Activated T-cell treated with anti-CD3 and anti-CD28 coated beads for 24 hours (primary cell): ENCODE data around the gene CRTAC1.

Experiments
- DNase-seq: peaks from one replicate; pipeline ENCODE4 v3.0.0-alpha.2; 2020; ENCODE audit warnings: low read depth

Gene CRTAC1, protein sequence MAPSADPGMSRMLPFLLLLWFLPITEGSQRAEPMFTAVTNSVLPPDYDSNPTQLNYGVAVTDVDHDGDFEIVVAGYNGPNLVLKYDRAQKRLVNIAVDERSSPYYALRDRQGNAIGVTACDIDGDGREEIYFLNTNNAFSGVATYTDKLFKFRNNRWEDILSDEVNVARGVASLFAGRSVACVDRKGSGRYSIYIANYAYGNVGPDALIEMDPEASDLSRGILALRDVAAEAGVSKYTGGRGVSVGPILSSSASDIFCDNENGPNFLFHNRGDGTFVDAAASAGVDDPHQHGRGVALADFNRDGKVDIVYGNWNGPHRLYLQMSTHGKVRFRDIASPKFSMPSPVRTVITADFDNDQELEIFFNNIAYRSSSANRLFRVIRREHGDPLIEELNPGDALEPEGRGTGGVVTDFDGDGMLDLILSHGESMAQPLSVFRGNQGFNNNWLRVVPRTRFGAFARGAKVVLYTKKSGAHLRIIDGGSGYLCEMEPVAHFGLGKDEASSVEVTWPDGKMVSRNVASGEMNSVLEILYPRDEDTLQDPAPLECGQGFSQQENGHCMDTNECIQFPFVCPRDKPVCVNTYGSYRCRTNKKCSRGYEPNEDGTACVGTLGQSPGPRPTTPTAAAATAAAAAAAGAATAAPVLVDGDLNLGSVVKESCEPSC

DNA sequence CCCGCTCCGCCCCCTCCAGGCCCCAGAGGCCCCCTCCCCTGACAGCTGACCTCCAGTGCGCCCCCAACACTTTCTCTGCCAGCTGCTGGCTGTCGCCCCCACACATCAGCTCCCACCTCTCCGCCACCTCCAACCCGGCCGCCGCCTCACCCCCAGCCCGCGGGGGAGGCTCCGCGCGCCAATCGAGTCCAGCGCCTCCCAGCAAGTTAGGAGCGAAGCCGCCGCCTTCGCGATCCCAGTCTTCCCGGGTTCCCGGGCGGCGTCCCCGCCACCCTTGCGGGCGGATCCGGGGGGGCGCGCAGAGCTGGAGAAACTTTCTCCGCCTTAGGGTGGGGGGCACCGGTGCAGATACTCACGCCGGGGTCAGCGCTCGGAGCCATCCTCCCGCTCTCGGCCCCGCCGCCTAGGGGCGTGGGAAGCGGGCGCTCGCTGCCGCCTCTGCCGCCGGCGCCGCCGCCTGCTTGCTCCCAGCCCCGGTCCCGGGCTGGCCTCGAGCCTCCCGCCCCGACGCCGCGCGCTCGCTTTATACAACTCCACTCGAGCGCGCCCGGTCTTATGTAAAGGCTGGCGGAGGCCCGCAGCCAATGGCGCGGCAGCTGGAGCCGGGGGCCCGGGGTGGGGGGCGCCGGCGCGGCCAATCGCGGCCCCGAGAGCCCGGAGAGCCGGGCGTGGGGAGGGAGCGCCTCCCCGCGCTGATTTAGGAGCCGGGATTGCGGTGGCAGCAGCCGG is at the start of gene CRTAC1:
CRTAC1 (minus strand) TSS at position 529 of the 729 bp plus-strand sequence; CDS start at position 380, 149 bp downstream.
- DNase-seq = no peak

DNA sequence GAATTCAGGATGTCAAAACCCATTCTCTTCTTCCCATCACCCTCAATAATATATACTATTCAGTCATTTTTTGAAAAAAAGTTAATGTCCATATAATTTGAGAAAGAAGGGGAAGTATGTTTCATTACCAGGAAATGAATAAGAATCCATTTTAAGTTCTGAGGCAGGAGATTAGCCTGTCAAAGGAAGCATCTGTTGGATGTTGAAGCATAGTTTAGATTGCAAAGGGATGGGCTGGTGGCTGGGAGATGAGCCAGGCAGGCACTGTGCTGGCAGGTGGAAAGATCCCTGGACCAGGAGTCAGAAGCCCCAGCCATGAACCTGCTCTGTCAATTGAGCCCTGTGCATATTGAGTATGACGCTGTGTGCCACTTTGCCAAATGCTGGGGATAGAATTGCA is 48.4 kb upstream of the CRTAC1 start:
- DNase-seq = no peak

DNA sequence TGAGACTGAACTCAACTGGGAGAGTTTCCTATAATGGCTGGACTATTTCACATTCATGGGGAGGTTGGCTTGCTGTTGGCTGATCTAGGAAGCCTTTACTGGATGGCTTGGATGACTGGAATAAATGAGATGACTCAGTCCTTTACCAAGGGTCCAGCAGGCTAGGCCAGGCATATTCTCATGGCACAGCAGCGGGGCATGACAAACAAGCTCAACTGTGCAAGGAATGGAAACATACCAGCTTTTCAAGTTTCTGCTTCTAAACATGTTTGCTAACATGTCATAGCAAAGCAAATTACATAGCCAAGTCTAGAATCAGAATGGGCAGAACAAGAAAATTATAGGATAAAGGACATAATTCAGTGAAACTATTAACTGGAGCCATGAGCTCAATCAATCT is 46.8 kb upstream of the CRTAC1 start:
- DNase-seq = no peak

DNA sequence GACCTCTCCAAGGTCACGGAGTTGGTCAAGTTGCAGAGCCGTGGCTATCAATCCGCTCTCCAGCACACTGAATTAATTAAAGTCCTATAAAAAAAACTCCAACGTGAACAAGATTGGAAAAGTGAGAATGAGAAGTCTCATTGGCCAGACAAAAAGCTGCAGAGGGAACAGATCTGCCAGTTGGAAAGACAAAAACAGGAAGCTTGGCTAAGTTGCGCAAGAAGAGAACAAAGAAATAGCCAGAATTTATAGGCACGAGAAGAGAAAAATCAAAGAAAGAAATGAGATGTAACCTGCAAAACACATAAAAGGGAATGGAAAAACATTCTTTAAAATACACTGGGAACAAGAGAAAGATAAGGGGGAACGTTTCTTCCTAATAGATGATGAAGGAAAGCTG is 45.7 kb upstream of the CRTAC1 start:
- DNase-seq = no peak

DNA sequence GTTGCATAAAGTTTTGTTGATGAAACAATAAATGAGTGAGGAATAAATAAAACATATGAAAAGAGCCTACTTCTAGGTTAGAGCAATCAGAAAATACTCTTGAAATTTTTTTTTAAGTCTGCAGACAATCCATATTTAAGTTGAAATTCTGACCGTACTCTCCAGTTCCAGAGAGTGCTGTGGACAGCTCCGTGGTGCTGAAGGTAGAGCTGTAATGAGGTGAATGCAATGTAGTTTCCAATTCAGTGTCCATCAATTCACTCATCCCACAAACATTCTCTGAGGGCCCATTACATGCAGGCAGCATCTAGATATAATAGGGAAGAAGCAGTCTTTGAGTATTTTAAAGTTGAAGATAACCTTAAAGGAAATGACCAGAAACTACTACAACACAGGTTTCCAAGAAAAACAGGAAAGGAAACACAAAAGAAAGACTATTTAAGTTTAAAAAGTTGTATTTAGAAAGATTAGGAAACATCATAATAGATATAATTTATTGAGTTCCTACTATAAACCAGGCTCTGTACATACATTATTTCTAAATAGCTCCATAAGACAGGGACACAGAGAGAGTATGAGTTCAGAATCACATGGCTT is 44.0 kb upstream of the CRTAC1 start:
- DNase-seq = no peak

DNA sequence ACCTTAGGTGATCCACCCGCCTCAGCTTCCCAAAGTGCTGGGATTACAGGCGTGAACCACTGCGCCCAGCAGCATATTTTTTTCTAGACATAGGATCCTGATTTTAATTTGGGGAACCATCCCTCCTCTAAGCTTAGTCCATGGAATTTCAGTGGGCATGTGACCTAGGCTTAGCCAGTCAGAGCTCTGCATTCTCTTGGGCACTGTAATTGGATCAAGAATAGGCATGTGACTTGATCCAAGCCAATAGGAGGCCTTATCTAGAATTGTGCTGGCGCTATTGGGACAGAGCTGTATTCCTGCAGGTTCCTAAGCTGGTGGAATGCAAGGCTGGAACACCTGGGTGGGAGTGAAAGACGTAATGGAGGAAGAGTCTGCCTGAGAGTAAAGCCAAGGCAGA is 36.7 kb upstream of the CRTAC1 start:
- DNase-seq = no peak

DNA sequence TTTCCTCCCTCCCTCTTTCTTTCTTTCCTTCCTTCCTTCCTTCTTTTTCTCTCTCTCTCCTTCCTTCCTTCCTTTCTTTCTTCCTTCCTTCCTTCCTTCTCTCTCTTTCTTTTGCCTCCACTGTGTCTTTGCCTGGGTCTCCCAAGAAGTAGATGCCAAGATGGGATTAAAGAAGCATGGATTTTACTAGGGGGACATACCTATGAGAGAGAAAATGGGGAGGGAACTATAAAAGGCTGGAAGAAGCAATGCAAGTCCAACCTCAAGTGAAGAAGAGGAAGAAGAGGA is 33.3 kb upstream of the CRTAC1 start:
- no peak for DNase-seq

DNA sequence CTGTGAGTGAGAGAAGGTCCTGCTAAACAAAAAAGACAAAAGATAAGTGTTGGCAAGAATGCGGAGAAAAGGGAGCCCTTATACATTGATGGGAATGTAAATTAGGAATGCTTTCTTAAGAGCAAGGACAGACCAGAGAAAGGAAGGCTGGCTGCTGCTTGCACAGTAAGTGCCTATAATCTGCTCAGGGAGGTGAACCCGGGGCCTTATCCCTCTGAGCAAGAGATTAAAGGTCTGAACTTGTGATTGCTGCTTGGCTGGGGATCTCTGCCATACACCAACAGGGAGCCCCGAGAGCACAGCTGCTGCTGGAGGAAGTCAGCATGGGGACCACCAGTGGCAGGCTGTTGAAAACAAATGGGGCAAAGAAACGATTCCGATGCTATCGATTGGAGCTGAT is 32.0 kb upstream of the CRTAC1 start:
- DNase-seq = no peak

DNA sequence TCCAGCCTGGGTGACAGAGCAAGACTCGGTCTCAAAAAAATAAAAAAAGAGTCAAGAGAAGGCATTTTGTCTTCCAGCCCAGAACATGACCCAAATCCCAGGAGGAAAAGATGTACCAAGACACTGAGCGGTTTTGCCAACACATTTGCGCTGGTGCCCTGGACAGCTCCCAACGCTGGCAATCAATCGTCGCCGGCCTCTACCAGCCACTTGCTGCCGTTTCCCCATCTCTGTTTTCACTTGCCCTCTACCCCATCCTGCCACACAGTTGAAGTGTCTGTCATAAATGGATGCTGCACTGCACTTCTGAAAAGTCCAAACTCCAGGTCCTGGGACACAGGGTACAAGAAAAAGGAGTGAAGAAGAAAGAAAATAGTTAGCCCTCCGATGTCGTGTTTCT is 29.7 kb upstream of the CRTAC1 start:
- no peak for DNase-seq

DNA sequence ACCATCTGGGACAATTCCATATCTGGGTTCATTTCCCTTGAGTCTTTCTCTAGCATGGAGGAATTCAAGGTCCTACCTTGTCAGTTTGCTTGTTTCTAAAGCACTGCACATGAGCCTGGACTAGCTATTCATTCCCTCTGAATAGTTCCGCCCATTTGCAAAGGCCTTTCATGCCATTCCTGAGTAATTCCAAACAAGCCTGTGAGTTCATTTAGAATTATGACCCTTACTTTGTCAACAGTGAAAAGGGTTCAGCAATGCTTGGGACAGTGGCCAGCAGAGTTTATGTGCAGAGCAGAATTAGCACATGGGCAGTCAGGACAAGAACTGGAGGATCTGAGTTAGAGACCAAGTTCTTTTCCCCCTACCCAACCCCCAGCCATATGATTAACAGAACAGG is 27.9 kb upstream of the CRTAC1 start:
- DNase-seq = no peak

DNA sequence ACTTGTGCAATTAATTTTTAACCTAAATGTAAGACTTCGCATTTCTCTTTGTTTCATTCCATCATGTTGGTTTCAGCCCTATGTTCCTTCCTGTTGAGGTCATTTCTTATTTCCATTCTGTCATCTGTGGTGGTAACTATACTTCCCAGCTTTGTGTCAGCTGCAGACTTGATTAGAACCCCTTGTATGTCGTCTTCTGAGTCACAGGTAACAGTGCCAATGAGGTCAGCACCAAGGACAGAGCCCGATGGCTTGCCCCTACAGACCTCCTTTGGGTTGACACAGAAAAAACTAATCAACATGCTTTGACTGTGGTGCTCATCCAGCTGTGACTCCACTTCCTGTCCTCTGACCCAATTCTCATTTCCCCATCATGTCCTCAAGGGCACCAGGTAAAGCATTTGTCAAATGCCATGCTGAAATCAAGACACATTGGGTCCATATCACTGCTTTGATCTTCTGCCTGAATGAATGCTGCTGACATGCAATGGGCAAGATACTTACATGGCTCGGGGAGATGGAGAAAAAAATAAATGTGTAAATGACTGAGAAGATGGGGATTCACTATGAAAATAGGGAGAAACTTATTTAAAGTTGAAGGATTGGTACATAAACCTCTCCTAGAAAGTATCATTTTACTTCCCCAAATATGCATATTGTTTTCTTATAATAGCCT is 25.6 kb upstream of the CRTAC1 start:
- no peak for DNase-seq

DNA sequence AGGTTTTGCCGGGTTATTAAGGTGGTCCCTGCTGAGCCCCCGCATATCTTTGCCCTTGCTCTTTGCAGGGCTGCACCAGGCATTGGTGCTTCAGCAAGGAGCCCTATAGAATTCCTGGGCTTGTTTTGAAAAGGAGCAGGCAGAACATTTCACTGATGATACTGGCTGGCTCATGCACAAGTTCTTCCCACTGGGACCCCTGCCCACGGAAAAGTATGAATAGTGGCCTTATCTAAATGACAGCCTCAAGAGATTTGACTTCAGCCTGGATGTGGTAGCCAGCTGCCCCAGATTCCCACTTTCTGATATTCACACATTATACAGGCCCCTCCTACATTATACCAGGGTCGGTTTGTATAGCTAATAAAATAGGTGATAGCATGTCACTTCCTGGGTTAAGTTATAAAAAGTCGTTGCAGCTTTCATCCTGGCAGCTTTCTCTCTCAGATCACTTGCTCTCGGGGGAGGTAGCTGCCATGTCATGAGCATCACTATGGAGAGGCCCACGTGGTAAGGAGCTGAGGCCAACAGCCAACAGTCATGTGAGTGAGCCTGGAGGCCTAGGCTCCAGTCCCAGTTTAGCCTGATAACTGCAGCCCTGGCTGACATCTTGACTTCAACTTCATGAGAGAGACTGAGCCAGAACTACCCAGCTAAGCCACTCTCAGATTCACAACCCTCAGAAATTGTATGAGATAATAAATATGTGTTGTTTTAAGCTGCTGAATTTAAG is 16.8 kb upstream of the CRTAC1 start:
- no peak for DNase-seq

DNA sequence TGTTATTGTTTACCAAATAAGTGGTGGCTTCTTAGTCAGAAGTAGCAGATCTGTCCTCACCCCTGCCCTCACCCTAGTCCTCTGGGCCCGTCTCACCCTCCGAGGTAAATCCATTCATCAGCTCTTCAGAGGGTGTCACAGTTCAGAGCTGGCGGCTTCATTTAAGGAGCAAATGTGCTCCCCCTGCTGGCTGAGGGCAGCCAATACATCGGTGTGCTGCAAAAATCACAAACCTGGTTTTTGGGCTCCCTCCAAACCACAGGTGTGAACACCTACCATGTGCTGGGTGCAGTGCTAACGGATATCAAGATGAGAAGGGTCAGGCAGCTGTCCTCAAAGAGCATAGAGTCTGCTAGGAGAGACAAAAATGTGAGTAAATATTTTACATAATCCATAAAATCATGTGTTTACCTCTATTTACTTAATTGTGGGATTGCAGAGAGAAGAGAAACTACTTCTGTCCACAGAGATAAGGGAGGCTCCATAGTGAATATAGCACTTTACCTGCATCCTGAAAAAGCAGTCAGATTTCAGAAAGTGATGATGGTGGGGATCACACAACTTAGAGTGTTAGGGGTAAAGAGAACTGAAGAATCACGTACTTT is 15.5 kb upstream of the CRTAC1 start:
- DNase-seq = peak; percentile 55

DNA sequence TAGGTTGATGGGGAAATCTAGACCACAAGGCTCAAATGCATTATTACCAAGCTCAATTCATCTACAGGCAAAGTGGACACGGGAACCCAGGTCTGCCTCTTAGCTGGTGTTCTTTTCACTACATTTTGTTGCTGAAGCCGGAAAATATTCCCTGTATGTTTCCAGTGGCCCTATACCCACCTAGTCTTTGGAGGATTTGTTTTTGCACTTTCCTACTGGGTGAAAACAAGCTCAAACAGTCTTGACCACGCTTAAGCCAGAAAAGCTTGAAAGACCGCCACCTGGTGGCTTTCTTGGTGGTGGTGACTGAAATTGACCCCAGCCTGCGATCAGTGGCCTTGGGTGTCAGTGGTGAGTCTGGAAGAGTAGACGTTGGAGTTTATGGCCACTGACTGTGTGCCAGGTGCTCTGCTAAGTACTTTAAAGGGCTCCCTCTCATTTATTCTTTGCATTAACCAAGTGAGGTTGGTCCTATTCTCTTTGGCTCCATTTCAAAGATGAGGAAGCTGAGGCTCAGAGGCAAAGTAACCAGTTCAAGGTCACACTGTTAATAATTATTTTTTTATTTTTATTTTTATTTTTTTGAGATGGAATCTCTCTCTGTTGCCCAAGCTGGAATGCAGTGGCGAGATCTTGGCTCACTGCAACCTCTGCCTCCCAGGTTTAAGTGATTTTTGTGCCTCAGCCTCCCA is 11.1 kb upstream of the CRTAC1 start:
- peak; percentile 7 for DNase-seq

DNA sequence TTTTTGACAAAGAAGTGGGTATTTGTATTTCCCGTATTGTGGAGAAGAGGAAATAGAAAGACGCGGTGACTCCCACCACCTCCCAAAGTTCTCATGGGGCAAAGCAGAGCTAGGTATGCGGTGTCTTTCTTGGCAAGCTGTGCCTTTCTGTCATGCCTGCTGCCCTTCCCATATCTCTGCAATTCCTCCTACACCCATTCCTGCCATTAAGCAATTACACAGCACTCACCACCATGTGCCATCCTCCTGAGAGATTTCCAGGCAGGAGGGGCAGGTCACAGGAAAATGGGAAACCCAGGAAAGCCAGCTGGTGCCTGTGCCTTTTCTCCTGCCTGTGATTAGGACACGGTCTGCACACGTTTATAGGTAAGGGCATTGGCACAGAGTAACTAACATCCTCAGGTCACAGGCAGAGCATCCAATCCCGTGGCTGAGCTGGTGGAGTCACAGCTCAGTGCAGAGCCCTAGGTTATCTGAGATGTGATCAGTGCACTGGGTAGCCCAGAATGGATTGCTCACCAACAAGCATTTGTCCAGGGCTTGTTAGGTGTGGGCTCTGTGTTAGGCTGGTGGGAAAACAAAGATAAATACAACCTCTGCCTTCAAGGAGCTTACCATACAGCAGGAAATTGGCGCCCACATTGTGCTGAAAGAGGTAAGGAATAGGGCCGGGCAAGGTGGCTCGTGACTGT is 9.4 kb upstream of the CRTAC1 start:
- no peak for DNase-seq

DNA sequence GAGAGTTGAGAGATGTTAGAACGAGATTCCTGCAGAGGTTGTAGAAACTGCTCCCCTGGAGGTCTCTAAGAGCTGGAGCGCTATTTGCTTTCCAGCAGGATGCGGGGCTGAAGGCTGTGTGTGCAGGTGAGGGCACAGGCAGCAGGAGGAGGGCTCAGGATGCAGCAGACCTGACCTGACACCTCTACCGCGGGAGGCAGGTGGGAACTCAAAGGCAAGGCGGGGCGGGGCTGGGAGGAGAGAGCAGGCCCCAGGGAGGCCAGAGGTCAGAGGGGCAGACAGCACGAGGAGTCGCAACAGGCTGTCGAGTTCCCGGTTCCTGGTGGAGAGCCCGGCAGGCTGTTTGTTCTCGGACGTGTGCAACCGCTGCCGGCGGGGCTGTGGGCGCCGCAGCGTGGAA is 7.9 kb upstream of the CRTAC1 start:
- DNase-seq = no peak

DNA sequence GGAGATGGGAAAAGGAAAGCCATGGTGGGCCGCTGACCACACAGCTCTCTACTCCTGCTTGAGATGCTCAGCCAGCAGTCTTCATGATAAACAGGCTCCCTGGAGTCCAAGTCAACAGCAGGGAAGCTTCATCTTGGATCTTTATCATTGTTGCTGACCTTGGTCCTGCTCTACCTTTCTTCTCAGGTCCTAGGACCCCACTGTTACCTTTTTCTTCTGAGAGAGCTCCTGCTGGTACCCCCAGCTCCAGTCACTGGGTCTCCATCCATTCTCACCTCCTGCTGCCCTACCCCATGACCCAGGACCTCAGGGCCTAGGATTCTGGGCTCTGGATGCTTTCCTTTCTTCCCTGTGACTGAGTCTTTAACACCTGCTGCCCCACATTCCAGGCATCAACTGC is 5.2 kb upstream of the CRTAC1 start:
- no peak for DNase-seq

DNA sequence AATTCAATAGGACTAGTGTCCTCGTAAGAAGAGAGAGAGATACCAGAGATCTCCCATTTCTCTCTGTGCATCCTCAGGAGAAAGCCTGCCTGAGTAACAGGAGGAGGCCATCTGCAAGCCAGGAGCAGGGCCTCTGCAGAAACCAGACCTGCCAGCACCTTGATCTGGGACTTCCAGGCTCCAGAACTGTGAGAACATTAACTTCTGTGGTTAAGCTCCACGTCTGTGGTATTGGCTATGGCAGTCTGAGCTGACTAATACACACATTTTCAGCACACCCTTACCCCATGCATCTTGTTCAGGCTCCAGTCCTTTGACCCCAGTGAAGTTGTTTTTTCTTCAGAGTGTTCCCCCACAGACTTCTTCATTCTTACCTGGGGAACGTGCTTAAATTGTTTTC is 3.1 kb upstream of the CRTAC1 start:
- DNase-seq = no peak

DNA sequence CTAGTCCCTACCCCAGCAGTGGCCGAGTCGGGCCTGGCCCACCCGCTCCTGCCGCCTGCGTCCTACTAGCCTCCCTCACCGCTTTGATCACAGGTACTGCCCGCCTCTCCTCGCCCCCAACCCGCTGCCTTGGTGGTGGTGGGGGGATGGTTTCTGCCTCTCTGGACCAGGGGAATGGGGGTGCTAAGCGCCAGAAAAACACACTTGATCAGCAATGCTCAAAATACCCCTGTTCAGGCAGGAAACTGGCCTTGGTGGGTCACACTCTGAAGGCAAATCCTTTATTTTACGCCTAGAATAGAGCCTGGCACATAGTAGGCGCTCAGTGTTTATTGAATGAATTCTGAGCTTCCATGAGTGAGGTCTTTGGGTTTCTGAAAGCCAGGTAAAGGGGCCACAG is 1.0 kb upstream of the CRTAC1 start:
- DNase-seq = no peak

DNA sequence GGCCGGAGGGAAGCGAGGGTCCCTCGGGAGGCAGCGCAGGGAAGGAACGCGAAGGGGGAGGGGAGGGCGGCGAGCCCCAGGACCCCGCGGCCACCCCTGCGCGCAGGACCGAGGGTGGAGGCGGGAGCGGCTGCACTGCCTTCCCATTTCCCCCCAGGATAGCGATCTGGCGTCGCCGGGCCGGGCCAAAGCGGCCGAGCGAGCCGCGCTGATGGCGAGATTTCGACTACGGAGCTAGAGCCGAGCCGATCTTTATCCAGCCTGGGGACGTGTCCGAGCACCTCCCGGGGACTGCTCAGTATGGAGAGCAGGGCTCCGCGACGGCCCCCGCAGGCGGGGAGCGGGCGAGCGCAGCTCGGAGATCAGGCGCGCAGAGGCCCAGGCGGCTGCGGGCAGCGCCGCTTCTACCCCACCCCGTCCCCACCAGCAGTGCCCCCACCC is 590 bp upstream of the CRTAC1 start:
- DNase-seq = no peak
